ENCODE results near the gene NUMB.

Gene NUMB

DNA sequence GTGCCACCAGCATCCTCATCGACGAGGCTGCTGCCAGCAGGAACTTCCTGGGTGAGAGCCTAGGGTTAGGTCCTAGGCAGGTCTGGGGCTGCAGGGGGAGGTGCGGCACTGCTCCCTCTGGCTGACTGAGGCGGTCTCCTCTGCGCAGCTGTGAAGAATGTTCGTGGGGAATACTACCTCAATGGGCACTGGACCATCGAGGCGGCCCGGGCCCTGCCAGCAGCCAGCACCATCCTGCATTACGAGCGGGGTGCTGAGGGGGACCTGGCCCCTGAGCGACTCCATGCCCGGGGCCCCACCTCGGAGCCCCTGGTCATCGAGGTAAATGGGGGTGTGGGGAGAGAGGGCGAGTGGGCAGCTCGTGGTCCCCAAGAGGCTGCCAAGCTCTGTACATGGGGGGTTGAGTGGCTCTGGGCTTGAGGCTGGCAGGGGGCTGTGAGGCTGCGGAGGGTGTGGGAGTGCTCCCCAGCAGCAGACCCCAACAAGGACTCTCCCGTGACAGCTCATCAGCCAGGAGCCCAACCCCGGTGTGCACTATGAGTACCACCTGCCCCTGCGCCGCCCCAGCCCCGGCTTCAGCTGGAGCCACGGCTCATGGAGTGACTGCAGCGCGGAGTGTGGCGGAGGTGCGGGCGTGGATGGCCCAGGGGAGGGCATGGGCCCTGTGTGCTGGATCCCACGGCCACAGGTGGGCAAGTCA, 206.7 kb downstream of the NUMB start:
- no peak overlapping the region for H3K4me3 ChIP-seq (ENCODE audit: low read length in 2 of 2)
- no peak overlapping the region for H3K27ac ChIP-seq (ENCODE audit: low read depth in 2 of 2, low read length in 2 of 2)
- no peaks in the 10 kb centered on the region for H3K4me1 ChIP-seq (ENCODE audit: control insufficient read depth in 2 of 2, insufficient read depth in 2 of 2, low read length in 2 of 2)
- H3K9me3 ChIP-seq (ENCODE audit: control insufficient read depth in 2 of 2, low read length in 2 of 2) = no peaks in the 10 kb centered on the region
- H3K9ac ChIP-seq (ENCODE audit: low read depth in 1 of 2, low read length in 2 of 2) = no peak overlapping the region
- no peaks in the 10 kb centered on the region for H3K36me3 ChIP-seq (ENCODE audit: control insufficient read depth in 2 of 2, insufficient read depth in 2 of 2, low read length in 2 of 2)
- no peaks in the 10 kb centered on the region for H3K27me3 ChIP-seq (ENCODE audit: control insufficient read depth in 2 of 2, insufficient read depth in 2 of 2, low read length in 2 of 2)

DNA sequence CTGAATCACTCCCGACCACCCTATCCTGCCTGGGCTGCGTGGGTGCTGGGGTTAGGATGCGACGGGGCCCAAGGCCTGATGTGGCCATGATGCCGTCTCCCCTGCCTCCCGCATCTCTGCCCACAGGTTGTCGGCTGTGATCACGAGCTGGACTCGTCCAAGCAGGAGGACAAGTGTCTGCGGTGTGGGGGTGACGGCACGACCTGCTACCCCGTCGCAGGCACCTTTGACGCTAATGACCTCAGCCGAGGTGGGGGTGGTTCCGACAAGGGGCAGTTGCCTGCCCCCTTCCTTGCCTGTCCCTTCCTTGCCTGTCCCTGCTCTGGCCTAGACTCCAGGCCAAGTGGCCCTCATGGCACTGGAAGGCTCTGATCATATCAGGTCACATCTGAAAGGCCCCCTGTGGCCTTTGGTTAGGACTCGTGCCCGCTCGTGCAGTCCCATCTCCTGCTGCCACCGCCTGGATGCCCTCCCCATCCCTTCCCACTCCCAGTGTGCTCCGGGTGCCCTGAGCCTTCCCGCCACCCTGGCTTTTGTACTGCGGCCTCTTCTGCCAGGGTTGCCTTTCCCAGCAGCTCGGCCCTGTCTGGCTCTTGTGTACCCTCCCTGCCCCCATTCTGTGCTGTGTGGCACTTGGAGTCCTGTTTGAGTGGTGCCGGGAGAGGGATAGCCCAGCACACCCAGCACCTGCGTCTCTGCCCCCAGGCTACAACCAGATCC, 207.4 kb downstream of the NUMB start:
- H3K9ac ChIP-seq (ENCODE audit: low read depth in 1 of 2, low read length in 2 of 2) = no peak overlapping the region
- H3K36me3 ChIP-seq (ENCODE audit: control insufficient read depth in 2 of 2, insufficient read depth in 2 of 2, low read length in 2 of 2) = no peaks in the 10 kb centered on the region
- no peaks in the 10 kb centered on the region for H3K27me3 ChIP-seq (ENCODE audit: control insufficient read depth in 2 of 2, insufficient read depth in 2 of 2, low read length in 2 of 2)
- H3K9me3 ChIP-seq (ENCODE audit: control insufficient read depth in 2 of 2, low read length in 2 of 2) = no peaks in the 10 kb centered on the region
- no peaks in the 10 kb centered on the region for H3K4me1 ChIP-seq (ENCODE audit: control insufficient read depth in 2 of 2, insufficient read depth in 2 of 2, low read length in 2 of 2)
- no peak overlapping the region for H3K4me3 ChIP-seq (ENCODE audit: low read length in 2 of 2)
- H3K27ac ChIP-seq (ENCODE audit: low read depth in 2 of 2, low read length in 2 of 2) = no peak overlapping the region

DNA sequence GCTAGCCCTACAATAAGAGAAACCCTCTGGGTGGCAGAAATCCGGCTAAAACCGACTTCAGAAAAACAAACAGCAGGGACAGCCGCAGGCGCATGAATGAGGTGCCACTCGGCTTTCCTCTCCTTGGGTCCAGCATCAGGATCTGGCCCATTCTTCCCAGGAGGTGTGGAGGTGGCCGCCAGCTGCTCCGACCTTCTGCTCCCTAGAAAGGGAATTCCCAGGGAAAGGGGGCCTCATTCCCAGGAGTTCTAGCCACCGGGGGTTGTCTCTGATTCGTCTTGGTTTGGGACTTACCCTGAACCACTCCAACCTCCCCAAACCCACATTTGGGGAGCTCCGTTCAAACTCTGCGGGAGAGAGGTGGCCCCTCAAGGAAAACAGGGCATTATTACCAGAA, 208.0 kb downstream of the NUMB start:
- no peaks in the 10 kb centered on the region for H3K4me1 ChIP-seq (ENCODE audit: control insufficient read depth in 2 of 2, insufficient read depth in 2 of 2, low read length in 2 of 2)
- no peak overlapping the region for H3K27ac ChIP-seq (ENCODE audit: low read depth in 2 of 2, low read length in 2 of 2)
- no peaks in the 10 kb centered on the region for H3K9me3 ChIP-seq (ENCODE audit: control insufficient read depth in 2 of 2, low read length in 2 of 2)
- H3K27me3 ChIP-seq (ENCODE audit: control insufficient read depth in 2 of 2, insufficient read depth in 2 of 2, low read length in 2 of 2) = no peaks in the 10 kb centered on the region
- no peaks in the 10 kb centered on the region for H3K36me3 ChIP-seq (ENCODE audit: control insufficient read depth in 2 of 2, insufficient read depth in 2 of 2, low read length in 2 of 2)
- H3K9ac ChIP-seq (ENCODE audit: low read depth in 1 of 2, low read length in 2 of 2) = no peak overlapping the region
- H3K4me3 ChIP-seq (ENCODE audit: low read length in 2 of 2) = no peak overlapping the region

GRCh38 chr14:73249564-73250316, 208.6 kb downstream of the NUMB start:
- H3K4me1 ChIP-seq (ENCODE audit: control insufficient read depth in 2 of 2, insufficient read depth in 2 of 2, low read length in 2 of 2) = no peaks in the 10 kb centered on the region
- no peak overlapping the region for H3K9ac ChIP-seq (ENCODE audit: low read depth in 1 of 2, low read length in 2 of 2)
- no peaks in the 10 kb centered on the region for H3K27me3 ChIP-seq (ENCODE audit: control insufficient read depth in 2 of 2, insufficient read depth in 2 of 2, low read length in 2 of 2)
- no peak overlapping the region for H3K4me3 ChIP-seq (ENCODE audit: low read length in 2 of 2)
- no peak overlapping the region for H3K27ac ChIP-seq (ENCODE audit: low read depth in 2 of 2, low read length in 2 of 2)
- no peaks in the 10 kb centered on the region for H3K36me3 ChIP-seq (ENCODE audit: control insufficient read depth in 2 of 2, insufficient read depth in 2 of 2, low read length in 2 of 2)
- no peaks in the 10 kb centered on the region for H3K9me3 ChIP-seq (ENCODE audit: control insufficient read depth in 2 of 2, low read length in 2 of 2)

DNA sequence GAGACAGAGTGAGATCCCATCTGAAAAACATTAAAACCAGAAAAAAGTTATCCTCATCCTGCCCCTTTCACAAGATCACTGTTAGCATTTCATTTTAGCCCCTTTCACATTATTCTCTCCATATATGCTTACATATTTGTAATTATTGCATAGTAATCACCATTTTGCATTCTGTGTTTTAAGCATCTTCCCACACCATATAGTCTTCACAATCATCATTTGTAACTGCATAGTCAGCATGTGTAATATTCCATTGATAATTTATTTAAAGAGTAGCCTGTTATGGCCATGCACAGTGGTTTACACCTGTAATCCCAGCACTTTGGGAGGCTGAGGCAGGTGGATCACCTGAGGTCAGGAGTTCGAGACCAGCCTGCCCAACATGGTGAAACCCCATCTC, 209.2 kb downstream of the NUMB start:
- H3K27ac ChIP-seq (ENCODE audit: low read depth in 2 of 2, low read length in 2 of 2) = no peak overlapping the region
- H3K4me3 ChIP-seq (ENCODE audit: low read length in 2 of 2) = no peak overlapping the region
- no peak overlapping the region for H3K9ac ChIP-seq (ENCODE audit: low read depth in 1 of 2, low read length in 2 of 2)
- H3K27me3 ChIP-seq (ENCODE audit: control insufficient read depth in 2 of 2, insufficient read depth in 2 of 2, low read length in 2 of 2) = no peaks in the 10 kb centered on the region
- H3K4me1 ChIP-seq (ENCODE audit: control insufficient read depth in 2 of 2, insufficient read depth in 2 of 2, low read length in 2 of 2) = no peaks in the 10 kb centered on the region
- no peaks in the 10 kb centered on the region for H3K36me3 ChIP-seq (ENCODE audit: control insufficient read depth in 2 of 2, insufficient read depth in 2 of 2, low read length in 2 of 2)
- no peaks in the 10 kb centered on the region for H3K9me3 ChIP-seq (ENCODE audit: control insufficient read depth in 2 of 2, low read length in 2 of 2)

GRCh38 chr14:73248108-73248868, 210.1 kb downstream of the NUMB start:
- H3K36me3 ChIP-seq (ENCODE audit: control insufficient read depth in 2 of 2, insufficient read depth in 2 of 2, low read length in 2 of 2) = no peaks in the 10 kb centered on the region
- no peaks in the 10 kb centered on the region for H3K27me3 ChIP-seq (ENCODE audit: control insufficient read depth in 2 of 2, insufficient read depth in 2 of 2, low read length in 2 of 2)
- no peak overlapping the region for H3K4me3 ChIP-seq (ENCODE audit: low read length in 2 of 2)
- H3K4me1 ChIP-seq (ENCODE audit: control insufficient read depth in 2 of 2, insufficient read depth in 2 of 2, low read length in 2 of 2) = no peaks in the 10 kb centered on the region
- no peak overlapping the region for H3K9ac ChIP-seq (ENCODE audit: low read depth in 1 of 2, low read length in 2 of 2)
- H3K9me3 ChIP-seq (ENCODE audit: control insufficient read depth in 2 of 2, low read length in 2 of 2) = no peaks in the 10 kb centered on the region
- no peak overlapping the region for H3K27ac ChIP-seq (ENCODE audit: low read depth in 2 of 2, low read length in 2 of 2)

GRCh38 chr14:73246387-73247150, 211.8 kb downstream of the NUMB start:
- no peaks in the 10 kb centered on the region for H3K27me3 ChIP-seq (ENCODE audit: control insufficient read depth in 2 of 2, insufficient read depth in 2 of 2, low read length in 2 of 2)
- H3K4me3 ChIP-seq (ENCODE audit: low read length in 2 of 2) = peak overlapping the region in 1 of 2 donors; percentile 57
- H3K9me3 ChIP-seq (ENCODE audit: control insufficient read depth in 2 of 2, low read length in 2 of 2) = no peaks in the 10 kb centered on the region
- no peak overlapping the region for H3K27ac ChIP-seq (ENCODE audit: low read depth in 2 of 2, low read length in 2 of 2)
- peaks cover 0 to 2% of the 10 kb centered on the region in 2 donors for H3K4me1 ChIP-seq (ENCODE audit: control insufficient read depth in 2 of 2, insufficient read depth in 2 of 2, low read length in 2 of 2)
- H3K9ac ChIP-seq (ENCODE audit: low read depth in 1 of 2, low read length in 2 of 2) = no peak overlapping the region
- H3K36me3 ChIP-seq (ENCODE audit: control insufficient read depth in 2 of 2, insufficient read depth in 2 of 2, low read length in 2 of 2) = no peaks in the 10 kb centered on the region

GRCh38 chr14:73245480-73246325, 212.6 kb downstream of the NUMB start:
- peaks cover 4 to 8% of the 10 kb centered on the region in 2 donors for H3K4me1 ChIP-seq (ENCODE audit: control insufficient read depth in 2 of 2, insufficient read depth in 2 of 2, low read length in 2 of 2)
- peaks cover 0 to 3% of the 10 kb centered on the region in 2 donors for H3K27me3 ChIP-seq (ENCODE audit: control insufficient read depth in 2 of 2, insufficient read depth in 2 of 2, low read length in 2 of 2)
- H3K9ac ChIP-seq (ENCODE audit: low read depth in 1 of 2, low read length in 2 of 2) = peak overlapping the region in 1 of 2 donors; percentile 14
- H3K9me3 ChIP-seq (ENCODE audit: control insufficient read depth in 2 of 2, low read length in 2 of 2) = no peaks in the 10 kb centered on the region
- no peak overlapping the region for H3K27ac ChIP-seq (ENCODE audit: low read depth in 2 of 2, low read length in 2 of 2)
- peak overlapping the region; percentile 18 to 57 for H3K4me3 ChIP-seq (ENCODE audit: low read length in 2 of 2)
- H3K36me3 ChIP-seq (ENCODE audit: control insufficient read depth in 2 of 2, insufficient read depth in 2 of 2, low read length in 2 of 2) = no peaks in the 10 kb centered on the region

Data from mucosa of rectum (tissue), 2 donors.